Left forelimb (tissue), 1 donor: Measurements from ENCODE around the gene MEF2A.

ENCODE experiments used
- DNase-seq: peaks from one replicate; pipeline ENCODE4 v3.0.0-alpha.2; 2018; ENCODE audit warnings: low spot score

The MEF2A gene

GRCh38 chr15:99605990-99606389, 40.2 kb downstream of the MEF2A start:
- no peak for DNase-seq

GRCh38 chr15:99606646-99607045, 40.9 kb downstream of the MEF2A start:
- no peak for DNase-seq

GRCh38 chr15:99613481-99613880, 47.7 kb downstream of the MEF2A start:
- no peak for DNase-seq

- DNase-seq: no peak
These were observed 48.3 kb downstream of the MEF2A start for GRCh38 chr15:99613887-99614647.

- DNase-seq: no peak
These were observed 49.0 kb downstream of the MEF2A start for GRCh38 chr15:99614749-99615288.

- DNase-seq: no peak
These were observed 49.7 kb downstream of the MEF2A start for GRCh38 chr15:99615460-99615859.

- no peak for DNase-seq
These were observed 50.3 kb downstream of the MEF2A start for GRCh38 chr15:99616129-99616528.

- DNase-seq: no peak
These were observed 51.1 kb downstream of the MEF2A start for GRCh38 chr15:99616773-99617342.

GRCh38 chr15:99618941-99619411, 53.2 kb downstream of the MEF2A start:
- no peak for DNase-seq

GRCh38 chr15:99619712-99620111, 53.9 kb downstream of the MEF2A start:
- DNase-seq: no peak

- no peak for DNase-seq
These were observed 54.4 kb downstream of the MEF2A start for GRCh38 chr15:99620178-99620577.

GRCh38 chr15:99621767-99622166, 56.0 kb downstream of the MEF2A start:
- DNase-seq: no peak

- no peak for DNase-seq
These were observed 62.7 kb downstream of the MEF2A start for GRCh38 chr15:99628374-99629001.

- DNase-seq: no peak
These were observed 64.9 kb downstream of the MEF2A start for GRCh38 chr15:99630607-99631131.

- no peak for DNase-seq
These were observed 65.5 kb downstream of the MEF2A start for GRCh38 chr15:99631255-99631654.

GRCh38 chr15:99632521-99632920, 66.7 kb downstream of the MEF2A start:
- DNase-seq: no peak

- DNase-seq: no peak
These were observed 67.9 kb downstream of the MEF2A start for GRCh38 chr15:99633655-99634054.

GRCh38 chr15:99634576-99634975, 68.8 kb downstream of the MEF2A start:
- no peak for DNase-seq

- DNase-seq: no peak
These were observed 69.4 kb downstream of the MEF2A start for GRCh38 chr15:99635145-99635544.

- DNase-seq: no peak
These were observed 70.0 kb downstream of the MEF2A start for GRCh38 chr15:99635794-99636193.

- DNase-seq: no peak
These were observed 79.2 kb downstream of the MEF2A start for GRCh38 chr15:99644913-99645542.

- no peak for DNase-seq
These were observed 79.8 kb downstream of the MEF2A start for GRCh38 chr15:99645543-99645935.
